ENCODE results near the gene TSPAN18. TPM values are rescaled to one million over a fixed set of nuclear protein-coding genes. Genes with fewer than 3 reads are reported as not detected.

Gene TSPAN18
- total RNA-seq, 1 donor from 2014 or later = 717 TPM

- Mint-ChIP-seq H3K27ac (ENCODE audit: unreplicated experiment) (peak overlapping the region; percentile 61), H3K36me3 (ENCODE audit: low read depth, unreplicated experiment) (peaks cover 39% of the 10 kb centered on the region), H3K4me3 (ENCODE audit: unreplicated experiment) (peak overlapping the region; percentile 42), H3K27me3 (ENCODE audit: unreplicated experiment) (peaks cover 3% of the 10 kb centered on the region), H3K9me3 (ENCODE audit: unreplicated experiment) (no peaks in the 10 kb centered on the region), H3K4me1 (ENCODE audit: unreplicated experiment) (peaks cover 72% of the 10 kb centered on the region)
- DNase-seq (ENCODE audit: low spot score) = no peak
- TF ChIP-seq, protein P1, sequence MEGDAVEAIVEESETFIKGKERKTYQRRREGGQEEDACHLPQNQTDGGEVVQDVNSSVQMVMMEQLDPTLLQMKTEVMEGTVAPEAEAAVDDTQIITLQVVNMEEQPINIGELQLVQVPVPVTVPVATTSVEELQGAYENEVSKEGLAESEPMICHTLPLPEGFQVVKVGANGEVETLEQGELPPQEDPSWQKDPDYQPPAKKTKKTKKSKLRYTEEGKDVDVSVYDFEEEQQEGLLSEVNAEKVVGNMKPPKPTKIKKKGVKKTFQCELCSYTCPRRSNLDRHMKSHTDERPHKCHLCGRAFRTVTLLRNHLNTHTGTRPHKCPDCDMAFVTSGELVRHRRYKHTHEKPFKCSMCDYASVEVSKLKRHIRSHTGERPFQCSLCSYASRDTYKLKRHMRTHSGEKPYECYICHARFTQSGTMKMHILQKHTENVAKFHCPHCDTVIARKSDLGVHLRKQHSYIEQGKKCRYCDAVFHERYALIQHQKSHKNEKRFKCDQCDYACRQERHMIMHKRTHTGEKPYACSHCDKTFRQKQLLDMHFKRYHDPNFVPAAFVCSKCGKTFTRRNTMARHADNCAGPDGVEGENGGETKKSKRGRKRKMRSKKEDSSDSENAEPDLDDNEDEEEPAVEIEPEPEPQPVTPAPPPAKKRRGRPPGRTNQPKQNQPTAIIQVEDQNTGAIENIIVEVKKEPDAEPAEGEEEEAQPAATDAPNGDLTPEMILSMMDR (IDR thresholded peaks at IDR 0.05; ENCODE audit: unreplicated experiment) = no peak
Measured at GRCh38 chr11:44752713-44753112, 26.0 kb downstream of the TSPAN18 start.

DNA sequence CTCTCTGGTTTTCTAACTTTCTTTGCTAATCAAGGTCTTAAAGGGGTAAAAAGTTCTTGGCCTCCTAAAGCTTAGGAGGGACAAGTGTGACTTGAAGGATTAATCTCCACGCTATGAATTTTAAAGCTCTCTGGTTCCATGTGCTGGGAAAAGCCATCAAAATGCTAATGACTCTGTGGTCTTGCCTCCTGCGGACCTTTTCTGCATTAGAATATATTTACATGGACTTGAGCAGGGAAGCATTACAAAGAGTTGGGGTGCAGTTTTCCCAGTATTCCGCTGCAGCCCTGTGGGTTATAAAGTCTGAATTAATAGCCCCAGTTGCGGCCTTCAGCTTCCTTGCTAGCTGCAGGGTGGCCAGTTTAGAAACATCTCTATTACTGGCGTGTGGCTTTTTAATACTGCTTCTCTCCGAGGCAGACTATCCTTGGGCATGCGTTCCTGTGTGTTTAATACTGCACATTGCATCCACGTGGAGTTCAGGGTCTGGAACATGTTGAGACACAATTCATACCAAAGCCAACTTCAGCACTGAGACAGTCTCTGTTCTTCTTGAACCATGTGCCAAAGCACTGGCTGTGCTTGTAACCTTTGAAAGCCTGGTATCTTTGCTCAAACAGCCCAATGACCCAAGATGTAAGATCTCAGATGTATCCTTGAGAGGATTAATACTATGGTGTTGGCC, 27.3 kb downstream of the TSPAN18 start:
- H3K4me3 Mint-ChIP-seq (ENCODE audit: unreplicated experiment) = peak overlapping the region; percentile 64
- H3K4me1 Mint-ChIP-seq (ENCODE audit: unreplicated experiment) = peaks cover 67% of the 10 kb centered on the region
- peaks cover 32% of the 10 kb centered on the region for H3K36me3 Mint-ChIP-seq (ENCODE audit: low read depth, unreplicated experiment)
- no peak overlapping the region for H3K27ac Mint-ChIP-seq (ENCODE audit: unreplicated experiment)
- H3K9me3 Mint-ChIP-seq (ENCODE audit: unreplicated experiment) = no peaks in the 10 kb centered on the region
- no peak for DNase-seq (ENCODE audit: low spot score)
- TF ChIP-seq, protein P1 (IDR thresholded peaks at IDR 0.05; ENCODE audit: unreplicated experiment) = no peak
- no peaks in the 10 kb centered on the region for H3K27me3 Mint-ChIP-seq (ENCODE audit: unreplicated experiment)

- Mint-ChIP-seq H3K4me3 (ENCODE audit: unreplicated experiment) (peak overlapping the region; percentile 64), H3K4me1 (ENCODE audit: unreplicated experiment) (peaks cover 68% of the 10 kb centered on the region), H3K27me3 (ENCODE audit: unreplicated experiment) (peaks cover 3% of the 10 kb centered on the region), H3K27ac (ENCODE audit: unreplicated experiment) (no peak overlapping the region), H3K36me3 (ENCODE audit: low read depth, unreplicated experiment) (peaks cover 34% of the 10 kb centered on the region), H3K9me3 (ENCODE audit: unreplicated experiment) (no peaks in the 10 kb centered on the region)
- no peak for DNase-seq (ENCODE audit: low spot score)
- TF ChIP-seq, protein P1 (IDR thresholded peaks at IDR 0.05; ENCODE audit: unreplicated experiment) = no peak
Measured at GRCh38 chr11:44754876-44755555, 28.3 kb downstream of the TSPAN18 start.

DNA sequence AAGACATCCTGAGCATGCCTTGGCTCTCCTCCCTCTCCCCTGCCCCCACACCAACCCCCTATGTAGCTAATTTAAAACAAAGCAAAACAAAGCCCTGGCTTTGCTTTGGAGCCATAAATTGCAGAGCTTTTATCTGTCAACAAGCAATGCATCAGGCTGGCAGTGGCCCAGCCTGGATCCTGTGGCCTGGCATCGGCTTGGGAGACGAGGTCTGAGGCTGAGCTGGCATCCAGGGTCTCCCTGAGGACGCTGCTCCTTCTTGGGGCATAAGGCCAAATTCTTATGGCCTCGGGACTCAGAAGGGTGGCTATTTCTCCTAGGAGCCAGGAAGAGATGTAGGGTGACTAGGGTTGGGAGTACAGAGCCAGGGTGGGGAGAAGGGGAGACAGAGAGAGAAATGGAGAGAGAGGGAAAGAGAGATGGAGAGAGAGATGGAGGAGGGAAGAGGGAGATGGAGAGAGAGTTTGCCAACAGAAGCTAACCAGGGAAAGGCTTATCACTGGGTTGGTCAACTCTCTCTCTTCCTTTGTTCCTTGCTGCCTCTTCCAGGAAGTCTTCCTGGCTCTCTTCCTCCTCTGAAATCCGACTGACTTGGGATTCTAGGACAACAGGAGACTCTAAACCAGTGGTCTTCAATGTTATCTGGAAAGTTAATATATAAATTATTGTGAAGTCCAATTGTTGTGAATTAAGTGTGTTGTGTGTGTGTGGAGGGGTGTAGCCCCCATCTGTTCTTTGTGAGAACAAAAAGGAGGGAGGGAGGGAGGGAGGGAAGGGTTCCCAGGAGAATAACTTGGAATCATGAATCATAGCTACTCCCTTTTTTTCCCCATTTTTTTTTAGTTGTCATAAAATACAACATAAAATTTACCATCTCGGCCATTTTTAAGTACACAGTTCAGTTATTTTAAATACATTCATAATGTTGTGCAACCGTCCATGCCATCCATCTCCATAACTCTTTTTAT, 29.1 kb downstream of the TSPAN18 start:
- TF ChIP-seq, protein P1 (IDR thresholded peaks at IDR 0.05; ENCODE audit: unreplicated experiment) = no peak
- H3K4me3 Mint-ChIP-seq (ENCODE audit: unreplicated experiment) = peak overlapping the region; percentile 21
- no peak overlapping the region for H3K27ac Mint-ChIP-seq (ENCODE audit: unreplicated experiment)
- peaks cover 68% of the 10 kb centered on the region for H3K4me1 Mint-ChIP-seq (ENCODE audit: unreplicated experiment)
- H3K27me3 Mint-ChIP-seq (ENCODE audit: unreplicated experiment) = peaks cover 3% of the 10 kb centered on the region
- no peaks in the 10 kb centered on the region for H3K9me3 Mint-ChIP-seq (ENCODE audit: unreplicated experiment)
- DNase-seq (ENCODE audit: low spot score) = no peak
- peaks cover 27% of the 10 kb centered on the region for H3K36me3 Mint-ChIP-seq (ENCODE audit: low read depth, unreplicated experiment)
